ENCODE measurements around the gene PKP3. TPM values are rescaled to one million over a fixed set of nuclear protein-coding genes. Genes with fewer than 3 reads are reported as not detected.
"Not testable (repeated sequence)": the region's sequence is repeated elsewhere in the genome, so short reads cannot be mapped to it uniquely, and the experiment has no call there.

Gene PKP3, protein sequence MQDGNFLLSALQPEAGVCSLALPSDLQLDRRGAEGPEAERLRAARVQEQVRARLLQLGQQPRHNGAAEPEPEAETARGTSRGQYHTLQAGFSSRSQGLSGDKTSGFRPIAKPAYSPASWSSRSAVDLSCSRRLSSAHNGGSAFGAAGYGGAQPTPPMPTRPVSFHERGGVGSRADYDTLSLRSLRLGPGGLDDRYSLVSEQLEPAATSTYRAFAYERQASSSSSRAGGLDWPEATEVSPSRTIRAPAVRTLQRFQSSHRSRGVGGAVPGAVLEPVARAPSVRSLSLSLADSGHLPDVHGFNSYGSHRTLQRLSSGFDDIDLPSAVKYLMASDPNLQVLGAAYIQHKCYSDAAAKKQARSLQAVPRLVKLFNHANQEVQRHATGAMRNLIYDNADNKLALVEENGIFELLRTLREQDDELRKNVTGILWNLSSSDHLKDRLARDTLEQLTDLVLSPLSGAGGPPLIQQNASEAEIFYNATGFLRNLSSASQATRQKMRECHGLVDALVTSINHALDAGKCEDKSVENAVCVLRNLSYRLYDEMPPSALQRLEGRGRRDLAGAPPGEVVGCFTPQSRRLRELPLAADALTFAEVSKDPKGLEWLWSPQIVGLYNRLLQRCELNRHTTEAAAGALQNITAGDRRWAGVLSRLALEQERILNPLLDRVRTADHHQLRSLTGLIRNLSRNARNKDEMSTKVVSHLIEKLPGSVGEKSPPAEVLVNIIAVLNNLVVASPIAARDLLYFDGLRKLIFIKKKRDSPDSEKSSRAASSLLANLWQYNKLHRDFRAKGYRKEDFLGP
- total RNA-seq (2014; rRNA removed; shearing (Covaris generic)): 0.84 and 2.9 TPM in 2 replicates

DNA sequence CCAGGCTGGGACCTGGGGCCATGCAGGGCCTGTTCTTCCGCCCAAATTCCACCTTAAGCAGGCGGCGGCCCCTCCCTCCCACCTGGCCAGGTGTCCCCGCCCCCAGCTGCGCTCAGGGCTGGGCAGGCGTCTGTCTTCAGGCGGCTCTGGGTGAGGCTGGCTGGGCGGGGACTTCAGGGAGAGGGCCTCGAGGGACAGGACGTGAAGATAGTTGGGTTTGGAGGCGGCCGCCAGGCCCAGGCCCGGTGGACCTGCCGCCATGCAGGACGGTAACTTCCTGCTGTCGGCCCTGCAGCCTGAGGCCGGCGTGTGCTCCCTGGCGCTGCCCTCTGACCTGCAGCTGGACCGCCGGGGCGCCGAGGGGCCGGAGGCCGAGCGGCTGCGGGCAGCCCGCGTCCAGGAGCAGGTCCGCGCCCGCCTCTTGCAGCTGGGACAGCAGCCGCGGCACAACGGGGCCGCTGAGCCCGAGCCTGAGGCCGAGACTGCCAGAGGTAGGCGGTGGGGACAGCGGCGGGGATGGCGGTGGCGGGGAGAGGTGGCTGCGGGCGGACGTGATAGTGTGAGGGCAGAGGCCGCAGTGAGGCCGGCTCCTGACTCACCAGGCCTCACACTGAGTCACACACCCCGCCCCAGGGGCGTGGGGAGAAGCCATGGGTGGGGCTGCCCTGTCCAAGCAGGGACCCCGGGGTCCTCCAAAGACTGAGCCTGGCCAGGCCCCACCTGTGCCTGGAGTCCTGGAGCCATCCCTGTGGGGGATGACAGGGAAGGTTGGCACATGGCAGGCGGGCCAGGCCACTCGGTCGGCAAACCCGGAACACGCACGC lies at the start of gene PKP3:
Gene PKP3 (plus strand): TSS at position 176 of the 824 bp plus-strand sequence. CDS start 84 bp downstream, at position 260.
- peak; percentile 82 for DNase-seq (ENCODE audit: low read depth)

DNA sequence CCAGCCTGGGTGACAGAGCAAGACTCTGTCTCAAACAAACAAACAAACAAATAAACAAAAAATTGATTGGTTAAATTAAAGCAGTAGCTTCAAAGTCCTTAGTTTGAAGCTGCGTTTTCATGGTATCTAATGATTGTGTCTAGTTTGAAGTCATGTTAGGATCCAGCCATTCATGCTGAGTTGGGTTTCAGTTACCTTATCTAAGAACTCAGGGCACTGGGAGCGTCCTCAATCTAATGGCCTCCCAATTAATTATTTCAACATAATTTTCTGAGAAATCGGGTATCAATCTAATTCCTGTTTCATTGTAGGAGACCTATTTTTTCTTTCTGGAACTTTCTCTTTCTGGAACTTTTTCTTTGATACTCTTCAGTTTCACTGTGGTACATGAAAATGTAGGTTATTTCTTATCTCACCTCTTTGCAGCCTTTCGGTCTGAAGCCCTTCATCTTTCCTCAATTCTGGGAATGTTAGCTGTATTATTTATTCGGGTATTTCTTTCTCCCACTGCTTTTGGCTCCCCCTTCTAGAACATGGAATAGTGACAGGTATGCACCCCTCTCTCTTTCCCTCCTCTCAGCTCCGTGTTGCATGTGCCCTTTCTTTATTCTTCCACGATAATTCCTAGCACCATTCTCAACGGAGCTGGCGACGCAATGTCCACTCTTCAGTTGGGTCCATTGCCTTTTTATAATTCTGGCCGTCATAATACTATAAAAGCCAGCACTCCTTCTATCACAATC lies 49.0 kb upstream of the PKP3 start:
- no peak for DNase-seq (ENCODE audit: low read depth)

DNA sequence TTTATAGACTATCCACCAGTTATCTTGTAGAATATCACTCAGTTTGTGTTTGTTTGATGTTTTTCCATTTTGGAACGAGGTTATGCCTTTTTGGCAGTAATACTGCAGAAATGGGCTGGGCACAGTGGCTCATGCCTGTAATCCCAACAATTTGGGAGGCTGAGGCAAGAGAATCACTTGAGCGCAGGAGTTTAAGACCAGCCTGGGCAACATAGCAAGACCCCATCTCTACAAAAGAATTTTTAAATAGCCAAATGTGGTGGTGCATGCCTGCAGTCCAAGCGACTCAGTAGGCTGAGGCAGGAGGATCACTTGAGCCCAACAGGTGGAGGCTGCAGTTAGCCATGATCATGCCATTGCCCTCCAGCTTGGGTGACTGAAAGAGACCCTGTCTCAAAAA lies 47.5 kb upstream of the PKP3 start:
- no peak for DNase-seq (ENCODE audit: low read depth)

DNA sequence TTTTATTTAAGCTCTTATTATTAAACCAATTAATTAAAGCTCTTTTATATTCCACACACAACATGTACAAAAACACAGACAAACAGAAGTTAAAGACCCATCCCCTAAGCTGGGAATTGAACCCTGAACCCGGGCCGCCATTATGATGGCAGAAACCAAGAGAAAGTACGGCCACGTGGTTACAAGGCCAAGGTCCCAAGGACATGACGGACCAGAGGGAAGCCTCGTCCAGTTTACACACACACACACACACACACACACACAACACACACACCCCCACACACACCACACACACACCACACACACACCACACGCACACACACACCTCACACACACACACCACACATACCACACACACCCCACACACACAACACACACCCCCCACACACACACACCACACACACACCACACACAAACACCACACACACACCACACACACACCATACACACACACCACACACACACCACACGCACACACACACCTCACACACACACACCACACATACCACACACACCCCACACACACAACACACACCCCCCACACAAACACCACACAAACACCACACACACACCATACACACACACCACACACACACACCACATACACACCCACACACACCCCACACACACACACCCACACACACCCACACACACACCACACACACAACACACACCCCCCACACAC lies 44.6 kb upstream of the PKP3 start:
- DNase-seq (ENCODE audit: low read depth): not testable (repeated sequence)

DNA sequence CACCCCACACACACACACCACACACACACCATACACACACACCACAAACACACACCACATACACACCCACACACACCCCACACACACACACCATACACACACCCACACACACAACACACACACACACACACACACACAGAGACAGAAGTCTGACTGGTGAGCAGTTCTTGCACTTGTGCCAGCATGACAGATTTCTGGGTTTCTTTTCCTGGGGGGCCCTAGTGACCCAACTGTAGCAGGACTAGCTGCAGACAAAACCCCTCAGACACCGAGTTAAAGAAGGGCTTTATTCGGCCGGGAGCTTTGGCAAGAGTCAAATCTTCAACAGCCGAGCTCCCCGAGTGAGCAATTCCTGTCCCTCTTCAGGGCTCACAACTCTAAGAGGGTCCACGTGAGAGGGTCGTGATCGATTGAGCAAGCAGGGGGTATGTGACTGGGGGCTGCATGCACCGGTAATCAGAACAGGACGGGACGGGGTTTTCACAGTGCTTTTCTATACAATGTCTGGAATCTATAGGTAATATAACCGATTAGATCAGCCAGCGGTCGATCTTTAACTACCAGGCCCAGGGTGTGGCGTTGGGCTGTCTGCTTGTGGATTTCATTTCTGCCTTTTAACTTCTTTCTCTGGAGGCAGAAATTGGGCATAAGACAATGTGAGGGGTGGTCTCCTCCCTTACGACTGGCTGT lies 43.8 kb upstream of the PKP3 start:
- DNase-seq (ENCODE audit: low read depth): not testable (repeated sequence)

DNA sequence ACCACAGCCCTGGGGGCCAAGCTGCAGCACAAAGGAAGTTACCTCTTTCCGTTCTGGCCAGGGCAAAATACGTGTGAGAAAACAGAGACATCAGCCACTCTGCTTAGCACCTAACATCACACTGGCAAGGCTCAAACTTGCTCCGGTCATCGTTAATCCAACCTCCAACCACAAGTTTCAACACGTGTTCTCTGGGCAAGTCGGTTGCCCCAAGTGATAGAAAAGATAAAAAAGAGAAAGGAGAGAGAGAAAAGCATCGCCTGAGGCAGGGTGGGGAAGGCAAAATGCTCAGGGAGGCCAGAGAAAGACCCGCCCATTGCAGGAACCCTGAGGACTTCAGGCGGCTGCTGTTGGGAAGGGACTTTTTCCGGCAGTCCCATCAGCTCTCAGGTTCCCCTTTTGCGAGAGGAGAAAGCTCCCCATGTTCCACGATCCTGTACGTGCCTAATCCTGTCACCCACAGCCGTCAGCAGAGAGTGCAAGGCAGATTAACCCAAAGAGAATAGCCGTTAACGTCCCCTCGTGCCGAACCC lies 43.2 kb upstream of the PKP3 start:
- peak; percentile 60 for DNase-seq (ENCODE audit: low read depth)

DNA sequence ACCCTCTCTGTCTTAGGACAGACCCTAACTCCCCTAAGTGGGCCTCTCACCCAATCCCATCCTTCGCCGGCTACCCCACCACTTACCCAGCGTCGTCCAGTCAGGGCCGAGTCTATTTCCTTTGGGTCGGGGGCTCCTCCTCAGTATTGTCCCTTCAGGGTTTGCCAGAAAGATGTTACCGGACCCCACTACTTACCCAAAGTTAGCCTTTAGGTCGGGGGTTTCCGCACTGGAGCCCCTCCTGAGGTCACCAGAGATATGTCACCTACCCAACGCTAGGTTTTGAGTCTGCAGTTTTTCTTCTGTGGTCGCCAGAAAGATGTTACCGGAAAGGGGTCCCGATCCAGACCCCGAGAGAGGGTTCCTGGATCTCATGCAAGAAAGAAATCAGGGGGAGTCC lies 42.6 kb upstream of the PKP3 start:
- DNase-seq (ENCODE audit: low read depth): no peak

DNA sequence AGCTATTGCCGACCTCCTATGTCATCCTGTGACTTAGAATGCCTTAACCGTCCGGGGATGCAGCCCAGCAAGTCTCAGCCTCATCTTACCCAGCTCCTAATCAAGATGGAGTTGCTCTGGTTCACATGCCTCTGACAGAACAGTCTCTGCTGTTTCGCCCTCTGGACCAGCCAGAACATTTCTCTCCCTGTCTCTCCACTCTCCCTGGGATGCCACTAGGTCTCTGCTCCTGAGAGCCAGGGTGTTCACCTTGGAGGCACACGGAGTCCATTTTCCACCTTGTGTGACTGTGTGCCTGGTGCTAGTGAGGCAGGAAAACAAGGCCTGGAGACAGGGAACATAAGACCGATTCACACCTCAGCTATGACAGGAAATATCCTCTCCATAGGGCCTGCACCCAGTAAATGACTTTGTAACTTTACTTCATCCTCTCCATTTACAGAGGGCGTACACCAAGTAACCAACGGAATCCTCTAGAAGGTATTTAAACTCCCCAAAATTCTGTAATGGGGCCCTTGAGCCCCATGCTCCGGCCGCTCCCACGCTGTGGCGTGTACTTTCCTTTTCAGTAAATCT lies 41.5 kb upstream of the PKP3 start:
- no peak for DNase-seq (ENCODE audit: low read depth)

DNA sequence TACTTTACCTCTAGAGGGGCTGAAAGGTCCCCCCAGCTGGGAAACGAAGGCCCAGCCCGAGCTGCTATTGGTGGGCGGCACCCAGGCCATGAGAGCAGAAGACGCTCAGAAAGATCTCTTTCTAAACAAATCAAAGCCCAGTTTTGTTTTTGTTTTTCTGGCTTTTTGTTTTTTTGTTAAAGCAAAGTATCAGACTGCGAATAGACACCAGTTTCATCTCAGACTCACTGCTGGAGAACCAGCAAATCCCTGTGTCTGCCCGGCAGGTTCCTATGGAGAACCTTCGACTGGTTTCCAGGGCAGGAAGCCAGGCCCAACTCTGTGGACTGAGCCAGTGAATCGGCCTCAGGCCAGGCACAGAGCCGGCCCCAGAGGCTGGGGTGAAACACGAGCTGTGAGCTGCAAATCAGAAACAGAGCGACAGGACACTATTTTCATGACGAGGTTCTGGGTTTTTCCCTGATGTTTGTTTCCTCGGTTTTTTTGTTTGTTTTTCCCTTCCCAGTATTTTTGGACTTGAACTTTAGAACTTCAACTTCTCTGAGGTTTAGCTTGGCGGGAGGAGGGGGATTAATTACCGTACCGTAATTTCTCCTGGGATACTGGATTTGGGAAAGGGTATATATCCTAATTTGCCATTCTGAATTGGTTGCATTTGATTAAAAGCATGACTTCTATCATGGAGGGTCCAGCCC lies 40.7 kb upstream of the PKP3 start:
- peak; percentile 43 for DNase-seq (ENCODE audit: low read depth)

DNA sequence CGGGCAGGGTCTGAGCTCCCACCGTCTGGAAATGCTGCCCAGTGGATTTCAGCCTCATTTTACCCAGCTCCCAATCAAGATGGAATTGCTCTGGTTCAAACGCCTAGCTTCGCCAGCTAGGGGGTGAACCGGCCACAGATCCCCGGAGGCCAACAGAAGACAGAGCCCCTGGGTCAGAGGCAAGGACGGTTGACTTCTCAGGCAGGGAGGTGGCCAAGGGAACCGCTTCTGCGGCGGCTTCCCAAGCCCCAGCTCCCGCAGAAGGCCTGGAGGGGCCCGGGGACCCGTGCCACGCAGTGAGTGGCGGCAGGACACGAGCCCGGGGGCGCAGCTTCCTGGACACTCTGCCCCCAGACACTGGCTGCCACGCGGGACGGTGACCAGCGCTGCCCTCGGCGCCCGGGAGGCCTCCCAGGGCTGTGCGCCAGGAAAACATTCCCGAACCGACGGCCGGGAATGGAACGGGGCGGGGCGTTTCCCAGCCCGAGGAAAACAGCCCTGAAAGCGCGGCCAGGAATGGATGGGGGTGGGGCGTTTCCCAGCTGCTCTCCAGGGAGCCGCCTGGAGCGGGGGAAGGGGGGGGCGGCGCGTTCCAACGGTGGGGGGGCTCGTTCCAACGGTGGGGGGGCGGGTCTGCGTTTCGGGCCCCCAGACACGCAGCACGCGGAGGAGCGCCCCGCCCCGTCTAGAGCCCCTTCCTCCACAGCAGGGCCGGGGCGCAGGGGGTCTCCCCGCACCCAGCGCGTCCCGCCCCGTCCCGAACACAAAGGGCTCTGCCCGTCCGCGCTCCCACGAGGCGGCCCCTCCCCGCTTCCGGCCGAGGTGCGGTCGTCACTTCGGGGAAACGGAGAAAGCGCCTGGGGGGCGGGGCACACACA lies 38.2 kb upstream of the PKP3 start:
- peak; percentile 87 for DNase-seq (ENCODE audit: low read depth)

DNA sequence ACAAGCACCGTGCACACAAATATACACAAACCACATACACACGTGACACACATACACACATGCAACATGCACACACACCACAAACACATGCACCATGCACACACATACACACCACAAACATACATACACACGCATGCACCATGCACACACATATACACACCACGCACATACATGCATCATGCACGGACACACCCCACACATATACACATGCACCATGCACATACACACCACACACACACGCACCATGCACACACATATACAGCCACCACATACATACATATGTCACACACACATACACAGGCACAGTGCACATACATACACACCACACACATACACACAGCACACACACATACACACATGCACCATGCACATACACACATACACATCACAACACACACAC lies 37.4 kb upstream of the PKP3 start:
- no peak for DNase-seq (ENCODE audit: low read depth)

DNA sequence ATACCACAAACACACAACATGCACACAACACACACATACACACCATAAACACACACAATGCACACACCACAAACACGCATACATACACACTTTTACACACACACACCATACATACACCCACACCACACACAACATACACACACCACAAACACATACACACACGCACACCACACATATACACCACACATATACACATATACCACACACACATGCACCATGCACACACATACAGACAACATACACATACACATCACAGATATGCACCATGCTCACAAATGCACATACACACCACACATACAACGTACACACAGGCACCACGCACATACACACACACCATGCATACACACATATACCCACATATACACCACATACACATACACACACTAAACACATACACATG lies 36.4 kb upstream of the PKP3 start:
- no peak for DNase-seq (ENCODE audit: low read depth)

DNA sequence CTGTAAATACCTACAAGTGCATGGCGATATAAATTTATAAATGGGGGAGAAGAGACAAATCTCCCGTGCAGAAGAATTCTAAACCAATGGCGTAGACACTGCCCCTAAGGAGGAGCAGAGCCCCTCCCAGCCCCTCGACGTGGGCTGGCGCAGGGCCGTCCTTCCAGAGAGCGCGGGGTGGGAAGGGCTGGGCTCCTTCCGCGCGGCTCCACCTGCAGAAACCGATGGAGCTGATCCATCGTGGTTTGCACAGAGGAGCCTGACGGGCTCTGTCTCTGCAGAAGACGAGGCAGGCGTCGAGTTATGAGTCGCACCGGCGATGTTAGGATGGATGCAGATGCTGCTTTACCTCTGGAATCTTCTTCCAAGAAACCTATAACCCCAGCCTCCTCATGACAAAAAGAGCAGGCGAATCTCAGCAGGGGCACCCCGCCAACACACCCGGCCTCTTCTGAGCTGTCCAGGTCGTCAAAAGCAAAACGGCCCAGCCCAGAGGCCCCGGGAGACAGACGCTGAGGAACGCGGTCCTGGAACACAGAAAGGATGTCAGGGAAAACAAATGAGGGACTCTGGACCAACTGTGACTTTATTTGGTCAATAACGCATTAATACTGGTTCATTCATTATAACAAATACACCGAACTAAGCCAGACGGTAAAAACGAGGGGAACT lies 35.7 kb upstream of the PKP3 start:
- no peak for DNase-seq (ENCODE audit: low read depth)

DNA sequence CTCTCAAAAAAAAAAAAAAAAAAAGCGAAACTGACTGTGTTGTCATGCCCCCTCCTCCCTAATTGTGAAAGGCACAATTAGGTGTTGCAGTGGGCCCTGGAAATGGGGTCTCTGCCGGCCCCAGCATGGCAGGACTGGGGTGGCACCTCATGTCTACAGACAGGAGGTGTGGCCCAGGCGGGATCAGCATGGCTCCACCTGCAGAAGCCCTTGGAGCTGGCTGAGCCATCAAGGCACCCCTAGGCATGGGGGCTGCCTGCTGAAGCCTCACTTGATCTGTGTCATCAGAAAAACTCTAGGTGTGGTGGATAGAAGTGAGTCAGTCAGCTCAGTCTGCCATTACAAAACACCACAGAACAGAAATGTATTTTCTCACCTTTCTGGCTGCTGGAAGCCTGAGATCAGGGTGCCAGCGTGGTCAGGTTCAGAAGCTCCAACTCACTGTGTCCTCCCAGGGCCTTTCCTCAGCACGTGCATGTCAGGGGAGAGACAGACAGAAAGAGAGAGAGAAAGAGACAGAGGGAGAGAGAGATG lies 34.8 kb upstream of the PKP3 start:
- DNase-seq (ENCODE audit: low read depth): no peak

DNA sequence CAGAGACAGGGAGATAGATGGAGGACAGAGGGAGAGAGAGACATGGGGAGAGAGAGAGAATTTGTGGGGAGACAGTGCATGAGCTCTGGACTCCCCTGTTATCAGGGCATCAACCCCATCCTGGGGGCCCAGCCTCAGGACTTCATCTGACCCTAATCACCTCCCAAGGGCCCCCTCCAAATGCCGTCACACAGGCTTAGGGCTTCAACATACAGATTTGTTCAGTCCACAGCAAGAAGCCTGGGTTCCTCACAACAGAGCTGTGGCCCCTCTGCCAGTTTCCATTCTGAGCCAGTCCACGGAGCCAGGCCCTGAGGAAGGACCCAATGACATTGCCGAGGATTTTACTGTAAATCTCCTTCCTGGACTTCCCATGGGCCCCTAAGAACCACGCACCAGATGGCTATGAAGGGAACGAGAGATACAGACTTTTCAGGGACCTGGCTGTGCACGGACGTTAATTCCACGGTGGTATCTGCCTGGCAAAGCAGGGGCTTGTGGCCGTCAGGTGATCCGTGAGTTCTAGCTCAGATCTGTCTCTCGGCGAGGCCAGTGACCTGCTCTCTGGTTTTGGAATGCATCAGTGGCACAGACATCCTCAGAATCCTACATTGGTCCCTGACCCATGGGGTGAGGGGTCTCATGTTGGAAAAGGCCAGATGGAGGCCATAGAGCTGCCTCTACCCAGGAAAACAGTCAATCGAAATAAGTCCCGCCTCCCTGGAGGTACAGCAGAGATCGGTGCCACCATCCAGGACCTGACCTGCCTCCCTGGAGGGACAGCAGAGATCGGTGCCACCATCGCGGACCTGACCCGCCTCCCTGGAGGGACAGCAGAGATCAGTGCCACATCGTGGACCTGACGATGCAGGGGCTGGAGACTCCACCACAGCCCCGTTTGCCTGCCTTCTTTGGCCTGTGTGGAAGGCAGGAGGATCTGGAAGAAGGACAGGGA lies 33.4 kb upstream of the PKP3 start:
- no peak for DNase-seq (ENCODE audit: low read depth)

Data from RPMI7951 (cell line).